Mucosa of rectum (tissue), 2 donors: Measurements from ENCODE around the gene SYTL3.
"Not testable (repeated sequence)": the region's sequence is repeated elsewhere in the genome, so short reads cannot be mapped to it uniquely, and the experiment has no call there.

Experiments used
- H3K27ac ChIP-seq, 2 donors: one replicate each; pipeline ENCODE4 v1.7.0; 2013; ENCODE audit warnings: inconsistent platforms in 2 of 2, low read depth in 2 of 2, low read length in 2 of 2
- H3K27me3 ChIP-seq, 2 donors: one replicate each; pipeline ENCODE4 v1.7.0; 2013; ENCODE audit warnings: low read length in 2 of 2; ENCODE audit not compliant: control insufficient read depth in 2 of 2, insufficient read depth in 2 of 2
- H3K36me3 ChIP-seq, 2 donors: one replicate each; pipeline ENCODE4 v1.7.0; 2013; ENCODE audit warnings: low read length in 2 of 2; ENCODE audit not compliant: control insufficient read depth in 2 of 2, insufficient read depth in 2 of 2
- H3K4me1 ChIP-seq, 2 donors: one replicate each; pipeline ENCODE4 v1.7.0; 2013; ENCODE audit warnings: low read length in 2 of 2, mild to moderate bottlenecking in 1 of 2; ENCODE audit not compliant: control insufficient read depth in 2 of 2, insufficient read depth in 2 of 2
- H3K4me3 ChIP-seq, 2 donors: one replicate each; pipeline ENCODE4 v1.7.0; 2013; ENCODE audit warnings: low read length in 2 of 2
- H3K9ac ChIP-seq, 2 donors: one replicate each; pipeline ENCODE4 v1.7.0; 2013; ENCODE audit warnings: low read length in 2 of 2, low read depth in 1 of 2, mild to moderate bottlenecking in 1 of 2
- H3K9me3 ChIP-seq, 2 donors: one replicate each; pipeline ENCODE4 v1.7.0; 2013; ENCODE audit warnings: low read length in 2 of 2; ENCODE audit not compliant: control insufficient read depth in 2 of 2
- donor health status: healthy.
- donor health status: Normal muscosa, but diverticular disease.

Gene SYTL3

GRCh38 chr6:158610319-158610968 lies 39.4 kb upstream of the SYTL3 start:
- no peak overlapping the region for H3K4me3 ChIP-seq
- H3K9me3 ChIP-seq, result no peaks in the 10 kb centered on the region
- H3K27me3 ChIP-seq, result no peaks in the 10 kb centered on the region
- no peak overlapping the region for H3K27ac ChIP-seq
- no peaks in the 10 kb centered on the region for H3K4me1 ChIP-seq
- H3K9ac ChIP-seq, result no peak overlapping the region
- H3K36me3 ChIP-seq, result peaks cover 45 to 53% of the 10 kb centered on the region in 2 donors

GRCh38 chr6:158611039-158611438 lies 38.8 kb upstream of the SYTL3 start:
- Histone ChIP-seq H3K4me3 (no peak overlapping the region), H3K9me3 (no peaks in the 10 kb centered on the region), H3K27ac (no peak overlapping the region), H3K9ac (no peak overlapping the region), H3K4me1 (no peaks in the 10 kb centered on the region), H3K27me3 (no peaks in the 10 kb centered on the region), H3K36me3 (peaks cover 39 to 48% of the 10 kb centered on the region in 2 donors)

- peaks cover 36 to 41% of the 10 kb centered on the region in 2 donors for H3K36me3 ChIP-seq
- no peak overlapping the region for H3K4me3 ChIP-seq
- H3K27ac ChIP-seq, result no peak overlapping the region
Measured at GRCh38 chr6:158611541-158612370, 38.1 kb upstream of the SYTL3 start.

GRCh38 chr6:158614606-158615005 lies 35.2 kb upstream of the SYTL3 start:
- H3K4me1 ChIP-seq, H3K4me3 ChIP-seq, H3K27me3 ChIP-seq, H3K9ac ChIP-seq, H3K27ac ChIP-seq, H3K9me3 ChIP-seq: not testable (repeated sequence)
- peaks cover 14 to 19% of the 10 kb centered on the region in 2 donors for H3K36me3 ChIP-seq

More at GRCh38 chr6:158611541-158612370, 38.1 kb upstream of the SYTL3 start:
- no peaks in the 10 kb centered on the region for H3K4me1 ChIP-seq
- H3K9ac ChIP-seq, result no peak overlapping the region
- no peaks in the 10 kb centered on the region for H3K9me3 ChIP-seq
- no peaks in the 10 kb centered on the region for H3K27me3 ChIP-seq

- not testable (repeated sequence) for H3K4me3 ChIP-seq, H3K9me3 ChIP-seq, H3K4me1 ChIP-seq, H3K27me3 ChIP-seq, H3K27ac ChIP-seq, H3K9ac ChIP-seq
- peaks cover 14 to 25% of the 10 kb centered on the region in 2 donors for H3K36me3 ChIP-seq
Measured at GRCh38 chr6:158618289-158618688, 31.6 kb upstream of the SYTL3 start.

GRCh38 chr6:158619922-158620801 lies 29.7 kb upstream of the SYTL3 start:
- no peaks in the 10 kb centered on the region for H3K9me3 ChIP-seq
- no peaks in the 10 kb centered on the region for H3K27me3 ChIP-seq
- peaks cover 18 to 29% of the 10 kb centered on the region in 2 donors for H3K36me3 ChIP-seq
- H3K27ac ChIP-seq, result no peak overlapping the region
- H3K9ac ChIP-seq, result no peak overlapping the region
- H3K4me1 ChIP-seq, result no peaks in the 10 kb centered on the region
- no peak overlapping the region for H3K4me3 ChIP-seq

- Histone ChIP-seq H3K9me3 (no peaks in the 10 kb centered on the region), H3K27ac (no peak overlapping the region), H3K4me1 (no peaks in the 10 kb centered on the region), H3K9ac (no peak overlapping the region), H3K36me3 (peaks cover 20 to 38% of the 10 kb centered on the region in 2 donors), H3K4me3 (no peak overlapping the region), H3K27me3 (no peaks in the 10 kb centered on the region)
Measured at GRCh38 chr6:158620963-158621693, 28.7 kb upstream of the SYTL3 start.

GRCh38 chr6:158621694-158622544 lies 27.9 kb upstream of the SYTL3 start:
- Histone ChIP-seq H3K36me3 (peaks cover 27 to 46% of the 10 kb centered on the region in 2 donors), H3K27me3 (no peaks in the 10 kb centered on the region)

More at GRCh38 chr6:158621694-158622544, 27.9 kb upstream of the SYTL3 start:
- Histone ChIP-seq H3K27ac (no peak overlapping the region), H3K9ac (no peak overlapping the region), H3K4me1 (no peaks in the 10 kb centered on the region), H3K4me3 (no peak overlapping the region), H3K9me3 (no peaks in the 10 kb centered on the region)
